Liver (tissue), 3 donors: Measurements from ENCODE around the gene FBLIM1.
"Not testable (repeated sequence)": the region's sequence is repeated elsewhere in the genome, so short reads cannot be mapped to it uniquely, and the experiment has no call there.

Experiments
- EGR1 ChIP-seq, 2 donors: IDR thresholded peaks; 2 replicates each; pipeline ENCODE4 v1.6.1; 2016 to 2018; ENCODE audit warnings: antibody characterized with exemption in 2 of 2, low read depth in 2 of 2
- FOXA2 ChIP-seq: IDR thresholded peaks from 2 replicates; pipeline ENCODE4 v1.6.1; 2016; ENCODE audit warnings: antibody characterized with exemption
- HNF4G ChIP-seq: IDR thresholded peaks from 2 replicates; pipeline ENCODE4 v1.6.1; 2016; ENCODE audit warnings: antibody characterized with exemption
- JUND ChIP-seq, 2 donors: IDR thresholded peaks; 2 replicates each; pipeline ENCODE4 v1.6.1; 2016; ENCODE audit warnings: antibody characterized with exemption in 2 of 2
- NR2F2 ChIP-seq: IDR thresholded peaks from 2 replicates; pipeline ENCODE4 v1.6.1; 2016; ENCODE audit warnings: antibody characterized with exemption
- RAD21 ChIP-seq, 2 donors: IDR thresholded peaks; 2 replicates each; pipeline ENCODE4 v1.6.1; 2016; ENCODE audit warnings: antibody characterized with exemption in 2 of 2, mild to moderate bottlenecking in 2 of 2
- SP1 ChIP-seq: IDR thresholded peaks from 2 replicates; pipeline ENCODE4 v1.6.1; 2018; ENCODE audit warnings: antibody characterized with exemption, mild to moderate bottlenecking
- TAF1 ChIP-seq: conservative IDR thresholded peaks from 2 replicates; pipeline ENCODE4 v1.6.1; 2016; ENCODE audit warnings: antibody characterized with exemption, mild to moderate bottlenecking
- YY1 ChIP-seq: IDR thresholded peaks from 2 replicates; pipeline ENCODE4 v1.6.1; 2016; ENCODE audit warnings: antibody characterized with exemption, mild to moderate bottlenecking
- TF ChIP-seq, protein P1 (sequence below): fragments of 150-350 bp; IDR thresholded peaks from 2 replicates; pipeline ENCODE4 v1.5.1; 2017; ENCODE audit warnings: improper control_type of control experiment, low read depth, low read length; ENCODE audit not compliant: missing input control
- TF ChIP-seq, protein P2 (sequence below): IDR thresholded peaks from 2 replicates; pipeline ENCODE4 v1.6.1; 2016; ENCODE audit warnings: antibody characterized with exemption
- TF ChIP-seq, protein P3 (sequence below): IDR thresholded peaks from 2 replicates; pipeline ENCODE4 v1.6.1; 2016; ENCODE audit warnings: antibody characterized with exemption, mild to moderate bottlenecking
- TF ChIP-seq, protein P4 (sequence below): IDR thresholded peaks from 2 replicates; pipeline ENCODE4 v1.6.1; 2016; ENCODE audit warnings: antibody characterized with exemption
- TF ChIP-seq, protein P5 (sequence below): IDR thresholded peaks from 2 replicates; pipeline ENCODE4 v1.6.1; 2016; ENCODE audit warnings: antibody characterized with exemption
- donor health status: healthy.
- donor health status: healthy.

DNA sequence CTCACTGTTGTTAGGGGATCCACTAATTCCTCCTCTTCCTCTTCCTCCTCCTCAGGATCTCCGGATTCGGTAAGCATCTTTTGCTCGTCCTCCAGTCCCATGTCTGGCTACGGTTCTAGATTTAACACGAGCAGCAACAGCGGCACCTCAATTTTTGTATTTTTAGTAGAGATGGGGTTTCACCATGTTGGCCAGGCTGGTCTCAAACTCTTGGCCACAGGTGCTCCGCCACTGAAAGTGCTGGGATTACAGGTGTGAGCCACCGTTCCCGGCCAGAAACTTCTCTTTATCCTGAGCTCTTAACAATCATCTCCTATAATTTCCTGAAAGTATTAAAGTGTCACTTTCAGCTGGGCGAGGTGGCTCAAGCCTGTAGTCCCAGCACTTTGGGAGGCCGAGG, 49.0 kb downstream of the FBLIM1 start, which contains the start of gene UQCRHL:
- TF ChIP-seq, protein P1, sequence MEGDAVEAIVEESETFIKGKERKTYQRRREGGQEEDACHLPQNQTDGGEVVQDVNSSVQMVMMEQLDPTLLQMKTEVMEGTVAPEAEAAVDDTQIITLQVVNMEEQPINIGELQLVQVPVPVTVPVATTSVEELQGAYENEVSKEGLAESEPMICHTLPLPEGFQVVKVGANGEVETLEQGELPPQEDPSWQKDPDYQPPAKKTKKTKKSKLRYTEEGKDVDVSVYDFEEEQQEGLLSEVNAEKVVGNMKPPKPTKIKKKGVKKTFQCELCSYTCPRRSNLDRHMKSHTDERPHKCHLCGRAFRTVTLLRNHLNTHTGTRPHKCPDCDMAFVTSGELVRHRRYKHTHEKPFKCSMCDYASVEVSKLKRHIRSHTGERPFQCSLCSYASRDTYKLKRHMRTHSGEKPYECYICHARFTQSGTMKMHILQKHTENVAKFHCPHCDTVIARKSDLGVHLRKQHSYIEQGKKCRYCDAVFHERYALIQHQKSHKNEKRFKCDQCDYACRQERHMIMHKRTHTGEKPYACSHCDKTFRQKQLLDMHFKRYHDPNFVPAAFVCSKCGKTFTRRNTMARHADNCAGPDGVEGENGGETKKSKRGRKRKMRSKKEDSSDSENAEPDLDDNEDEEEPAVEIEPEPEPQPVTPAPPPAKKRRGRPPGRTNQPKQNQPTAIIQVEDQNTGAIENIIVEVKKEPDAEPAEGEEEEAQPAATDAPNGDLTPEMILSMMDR = not testable (repeated sequence)
- TF ChIP-seq SP1; NR2F2; TAF1; RAD21 (IDR thresholded peaks at IDR 0.05); JUND (IDR thresholded peaks at IDR 0.05); HNF4G; EGR1 (IDR thresholded peaks at IDR 0.05; ENCODE audit: low read depth in 2 of 2); YY1; FOXA2: not testable (repeated sequence)
- TF ChIP-seq, protein P2, sequence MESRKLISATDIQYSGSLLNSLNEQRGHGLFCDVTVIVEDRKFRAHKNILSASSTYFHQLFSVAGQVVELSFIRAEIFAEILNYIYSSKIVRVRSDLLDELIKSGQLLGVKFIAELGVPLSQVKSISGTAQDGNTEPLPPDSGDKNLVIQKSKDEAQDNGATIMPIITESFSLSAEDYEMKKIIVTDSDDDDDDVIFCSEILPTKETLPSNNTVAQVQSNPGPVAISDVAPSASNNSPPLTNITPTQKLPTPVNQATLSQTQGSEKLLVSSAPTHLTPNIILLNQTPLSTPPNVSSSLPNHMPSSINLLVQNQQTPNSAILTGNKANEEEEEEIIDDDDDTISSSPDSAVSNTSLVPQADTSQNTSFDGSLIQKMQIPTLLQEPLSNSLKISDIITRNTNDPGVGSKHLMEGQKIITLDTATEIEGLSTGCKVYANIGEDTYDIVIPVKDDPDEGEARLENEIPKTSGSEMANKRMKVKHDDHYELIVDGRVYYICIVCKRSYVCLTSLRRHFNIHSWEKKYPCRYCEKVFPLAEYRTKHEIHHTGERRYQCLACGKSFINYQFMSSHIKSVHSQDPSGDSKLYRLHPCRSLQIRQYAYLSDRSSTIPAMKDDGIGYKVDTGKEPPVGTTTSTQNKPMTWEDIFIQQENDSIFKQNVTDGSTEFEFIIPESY = not testable (repeated sequence)
- TF ChIP-seq, protein P3, sequence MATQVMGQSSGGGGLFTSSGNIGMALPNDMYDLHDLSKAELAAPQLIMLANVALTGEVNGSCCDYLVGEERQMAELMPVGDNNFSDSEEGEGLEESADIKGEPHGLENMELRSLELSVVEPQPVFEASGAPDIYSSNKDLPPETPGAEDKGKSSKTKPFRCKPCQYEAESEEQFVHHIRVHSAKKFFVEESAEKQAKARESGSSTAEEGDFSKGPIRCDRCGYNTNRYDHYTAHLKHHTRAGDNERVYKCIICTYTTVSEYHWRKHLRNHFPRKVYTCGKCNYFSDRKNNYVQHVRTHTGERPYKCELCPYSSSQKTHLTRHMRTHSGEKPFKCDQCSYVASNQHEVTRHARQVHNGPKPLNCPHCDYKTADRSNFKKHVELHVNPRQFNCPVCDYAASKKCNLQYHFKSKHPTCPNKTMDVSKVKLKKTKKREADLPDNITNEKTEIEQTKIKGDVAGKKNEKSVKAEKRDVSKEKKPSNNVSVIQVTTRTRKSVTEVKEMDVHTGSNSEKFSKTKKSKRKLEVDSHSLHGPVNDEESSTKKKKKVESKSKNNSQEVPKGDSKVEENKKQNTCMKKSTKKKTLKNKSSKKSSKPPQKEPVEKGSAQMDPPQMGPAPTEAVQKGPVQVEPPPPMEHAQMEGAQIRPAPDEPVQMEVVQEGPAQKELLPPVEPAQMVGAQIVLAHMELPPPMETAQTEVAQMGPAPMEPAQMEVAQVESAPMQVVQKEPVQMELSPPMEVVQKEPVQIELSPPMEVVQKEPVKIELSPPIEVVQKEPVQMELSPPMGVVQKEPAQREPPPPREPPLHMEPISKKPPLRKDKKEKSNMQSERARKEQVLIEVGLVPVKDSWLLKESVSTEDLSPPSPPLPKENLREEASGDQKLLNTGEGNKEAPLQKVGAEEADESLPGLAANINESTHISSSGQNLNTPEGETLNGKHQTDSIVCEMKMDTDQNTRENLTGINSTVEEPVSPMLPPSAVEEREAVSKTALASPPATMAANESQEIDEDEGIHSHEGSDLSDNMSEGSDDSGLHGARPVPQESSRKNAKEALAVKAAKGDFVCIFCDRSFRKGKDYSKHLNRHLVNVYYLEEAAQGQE = not testable (repeated sequence)
- TF ChIP-seq, protein P4, sequence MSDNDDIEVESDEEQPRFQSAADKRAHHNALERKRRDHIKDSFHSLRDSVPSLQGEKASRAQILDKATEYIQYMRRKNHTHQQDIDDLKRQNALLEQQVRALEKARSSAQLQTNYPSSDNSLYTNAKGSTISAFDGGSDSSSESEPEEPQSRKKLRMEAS = not testable (repeated sequence)
- TF ChIP-seq, protein P5, sequence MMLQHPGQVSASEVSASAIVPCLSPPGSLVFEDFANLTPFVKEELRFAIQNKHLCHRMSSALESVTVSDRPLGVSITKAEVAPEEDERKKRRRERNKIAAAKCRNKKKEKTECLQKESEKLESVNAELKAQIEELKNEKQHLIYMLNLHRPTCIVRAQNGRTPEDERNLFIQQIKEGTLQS = not testable (repeated sequence)
